PC-3 (cell line): ENCODE results near the gene NAPB. TPM values are rescaled to one million over a fixed set of nuclear protein-coding genes. Genes with fewer than 3 reads are reported as not detected.
A peak's percentile ranks its signal among the peaks of the same experiment; 100 is the strongest.

ENCODE experiments used
- ATAC-seq: fragments of 200-7000 bp; cut with Tn5 transposase; 2 replicates; pipeline ENCODE4 v1.9.1; 2020; ENCODE audit warnings: mild to moderate bottlenecking, moderate library complexity
- BruUV-seq: library from RNA; stranded (reverse); fragments of 400-500 nt; replicated peaks from 2 replicates; lab custom pipeline; 2021; lab: Mats Ljungman, UMichigan
- CTCF ChIA-PET: fragments of 300-600 bp; sonication (Branson Sonifier 250); formaldehyde crosslinking; loops from one replicate; lab custom pipeline; 2022; ENCODE audit warnings: antibody characterized with exemption; lab: Charles Lee
- POLR2A ChIA-PET: fragments of 300-600 bp; sonication (Branson Sonifier 250); formaldehyde crosslinking; loops from one replicate; lab custom pipeline; 2022; ENCODE audit warnings: antibody characterized with exemption; ENCODE audit not compliant: unreplicated experiment; lab: Charles Lee
- DNase-seq: peaks from one replicate; pipeline ENCODE4 v3.0.0-alpha.2; 2015
- H2AFZ ChIP-seq: fragments of 300-600 bp; sonication (generic); 2 replicates; pipeline ENCODE4 v1.6.0; 2016; ENCODE audit warnings: antibody characterized with exemption, low read length
- H3F3A ChIP-seq: fragments of 300-600 bp; sonication (generic); one replicate; pipeline ENCODE4 v1.6.0; 2017; ENCODE audit warnings: antibody characterized with exemption, low read length, control low read depth, mild to moderate bottlenecking; ENCODE audit not compliant: unreplicated experiment
- H3K27ac ChIP-seq: fragments of 300-600 bp; sonication (generic); 2 replicates; pipeline ENCODE4 v1.5.1; 2016; ENCODE audit warnings: mild to moderate bottlenecking, low read length
- H3K27me3 ChIP-seq: fragments of 300-600 bp; sonication (generic); 2 replicates; pipeline ENCODE4 v1.6.1; 2016; ENCODE audit warnings: low read length, mixed read lengths
- H3K36me3 ChIP-seq: fragments of 300-600 bp; sonication (generic); 2 replicates; pipeline ENCODE4 v1.6.1; 2016; ENCODE audit warnings: low read depth, mixed run types, low read length, mixed read lengths
- H3K4me1 ChIP-seq: fragments of 300-600 bp; sonication (generic); 2 replicates; pipeline ENCODE4 v1.5.1; 2016; ENCODE audit warnings: low read length; ENCODE audit not compliant: insufficient read depth
- H3K4me2 ChIP-seq: fragments of 300-600 bp; sonication (generic); 2 replicates; pipeline ENCODE4 v1.6.0; 2016; ENCODE audit warnings: low read length
- H3K4me3 ChIP-seq: fragments of 300-600 bp; sonication (generic); 2 replicates; pipeline ENCODE4 v1.5.1; 2016; ENCODE audit warnings: mild to moderate bottlenecking, low read length, mixed read lengths
- H3K79me2 ChIP-seq: fragments of 300-600 bp; sonication (generic); 2 replicates; pipeline ENCODE4 v1.6.1; 2017; ENCODE audit warnings: low read length, mixed read lengths
- H3K9ac ChIP-seq: fragments of 300-600 bp; sonication (generic); 2 replicates; pipeline ENCODE4 v1.6.0; 2016; ENCODE audit warnings: mild to moderate bottlenecking, low read length
- H3K9me2 ChIP-seq: fragments of 300-600 bp; sonication (generic); replicated peaks from 2 replicates; pipeline ENCODE4 v1.6.1; 2016; ENCODE audit warnings: mixed run types, low read length, mixed read lengths
- H3K9me3 ChIP-seq: fragments of 300-600 bp; sonication (generic); 2 replicates; pipeline ENCODE4 v1.6.1; 2016; ENCODE audit warnings: low read length, mixed read lengths
- H4K20me1 ChIP-seq: fragments of 300-600 bp; sonication (generic); 2 replicates; pipeline ENCODE4 v1.6.1; 2016; ENCODE audit warnings: low read length, mixed read lengths
- EZH2 ChIP-seq: fragments of 300-600 bp; sonication (generic); IDR thresholded peaks from one replicate; pipeline ENCODE4 v1.6.1; 2017; ENCODE audit warnings: antibody characterized with exemption, mild to moderate bottlenecking, low read length; ENCODE audit not compliant: unreplicated experiment
- EZH2phosphoT487 ChIP-seq: fragments of 300-600 bp; sonication (generic); IDR thresholded peaks from 2 replicates; pipeline ENCODE4 v1.6.1; 2018; ENCODE audit warnings: mild to moderate bottlenecking, antibody characterized with exemption, low read length, borderline replicate concordance
- intact Hi-C: fragments of 100-400 bp; cut with micrococcal nuclease; formaldehyde crosslinking; loops from 2 replicates; pipeline ENCODE4 v1.9.0; 2023
- total RNA-seq: library from RNA; depleted of rRNA; stranded (reverse); fragments of >200 nt; gene quantifications from 2 replicates; pipeline ENCODE4 v1.2.3, GENCODE V29; 2014
- TF ChIP-seq, protein P1 (sequence below): fragments of 300-600 bp; sonication (generic); conservative IDR thresholded peaks from 2 replicates; pipeline ENCODE4 v1.5.1; 2017; ENCODE audit warnings: antibody characterized with exemption, low read depth, mild to moderate bottlenecking, low read length

The NAPB gene
- total RNA-seq, 1 experiment from 2014 or later = 7.8 TPM

DNA sequence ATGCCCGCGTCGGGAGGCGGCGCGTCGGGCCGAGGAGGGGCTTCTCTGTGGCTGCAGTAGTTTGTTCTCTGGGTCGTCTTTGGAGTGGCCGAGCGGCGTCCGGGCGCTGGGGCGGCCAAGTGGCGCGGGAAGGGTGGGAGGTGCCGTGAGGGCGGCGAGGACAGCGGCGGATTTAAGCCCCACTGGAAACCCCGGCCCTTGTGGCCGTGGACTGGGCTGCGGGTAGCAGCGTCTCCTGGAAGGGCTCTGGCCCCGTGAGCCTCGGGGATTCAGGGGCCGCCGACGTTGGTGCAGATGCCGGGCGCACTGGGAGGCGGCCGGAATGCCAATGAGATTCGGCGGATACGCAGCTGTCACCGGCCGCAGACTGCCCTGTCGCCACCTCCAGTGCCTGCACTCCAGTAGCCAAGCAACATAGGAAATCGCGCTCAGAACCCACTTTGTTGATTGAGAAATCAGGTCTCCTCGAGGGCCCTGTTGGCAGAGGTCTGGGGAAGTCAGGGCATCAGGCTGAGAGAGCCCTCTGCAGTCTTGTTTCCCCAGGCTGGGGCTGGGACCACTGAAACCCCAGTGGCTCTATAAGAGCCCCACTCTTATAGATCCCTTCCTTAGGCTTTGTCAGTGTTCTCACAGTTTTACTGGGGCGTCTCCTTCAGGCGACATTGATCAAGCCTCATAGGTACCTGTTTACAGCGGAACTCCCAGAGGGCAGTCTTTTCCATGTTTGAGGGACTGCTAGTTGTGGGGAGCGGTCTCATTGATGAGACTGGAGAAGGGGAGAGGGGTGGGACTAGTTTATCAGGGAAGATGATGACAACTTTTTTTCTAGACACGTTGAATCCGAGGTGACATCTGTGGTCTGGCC, 58.7 kb downstream of the NAPB start:
- no peaks in the 10 kb centered on the region for H3K9me3 ChIP-seq
- no peak overlapping the region for H3K27ac ChIP-seq
- peak overlapping the region; percentile 76 for H2AFZ ChIP-seq
- peak overlapping the region; percentile 99 for H3K4me2 ChIP-seq
- H3F3A ChIP-seq = peaks cover under 1% of the 10 kb centered on the region
- H3K27me3 ChIP-seq = no peaks in the 10 kb centered on the region
- TF ChIP-seq EZH2 = no peak
- TF ChIP-seq, protein P1, sequence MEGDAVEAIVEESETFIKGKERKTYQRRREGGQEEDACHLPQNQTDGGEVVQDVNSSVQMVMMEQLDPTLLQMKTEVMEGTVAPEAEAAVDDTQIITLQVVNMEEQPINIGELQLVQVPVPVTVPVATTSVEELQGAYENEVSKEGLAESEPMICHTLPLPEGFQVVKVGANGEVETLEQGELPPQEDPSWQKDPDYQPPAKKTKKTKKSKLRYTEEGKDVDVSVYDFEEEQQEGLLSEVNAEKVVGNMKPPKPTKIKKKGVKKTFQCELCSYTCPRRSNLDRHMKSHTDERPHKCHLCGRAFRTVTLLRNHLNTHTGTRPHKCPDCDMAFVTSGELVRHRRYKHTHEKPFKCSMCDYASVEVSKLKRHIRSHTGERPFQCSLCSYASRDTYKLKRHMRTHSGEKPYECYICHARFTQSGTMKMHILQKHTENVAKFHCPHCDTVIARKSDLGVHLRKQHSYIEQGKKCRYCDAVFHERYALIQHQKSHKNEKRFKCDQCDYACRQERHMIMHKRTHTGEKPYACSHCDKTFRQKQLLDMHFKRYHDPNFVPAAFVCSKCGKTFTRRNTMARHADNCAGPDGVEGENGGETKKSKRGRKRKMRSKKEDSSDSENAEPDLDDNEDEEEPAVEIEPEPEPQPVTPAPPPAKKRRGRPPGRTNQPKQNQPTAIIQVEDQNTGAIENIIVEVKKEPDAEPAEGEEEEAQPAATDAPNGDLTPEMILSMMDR = peak; percentile 17; the same call in 1 of the 2 replicates
- H3K36me3 ChIP-seq = peaks cover 9% of the 10 kb centered on the region; the same call in 1 of the 2 replicates
- intact Hi-C loops = loop anchor here (1.0 to 5.0 kb wide), 3 partner anchors 12 to 780 kb away; partner anchors contain the start of genes FOXA2 and NXT1
- H3K9me2 ChIP-seq = no peaks in the 10 kb centered on the region
- ATAC-seq (peak; percentile 12), DNase-seq (peak; percentile 31)
- peaks cover 49% of the 10 kb centered on the region for H3K4me1 ChIP-seq
- H3K4me3 ChIP-seq = peak overlapping the region; percentile 92
- POLR2A ChIA-PET = no interaction called here
- H3K79me2 ChIP-seq = peaks cover 55% of the 10 kb centered on the region
- H4K20me1 ChIP-seq = peaks cover 32% of the 10 kb centered on the region
- TSS peak; percentile 36 for BruUV-seq
- CTCF ChIA-PET = no interaction called here
- H3K9ac ChIP-seq = peak overlapping the region; percentile 67

DNA sequence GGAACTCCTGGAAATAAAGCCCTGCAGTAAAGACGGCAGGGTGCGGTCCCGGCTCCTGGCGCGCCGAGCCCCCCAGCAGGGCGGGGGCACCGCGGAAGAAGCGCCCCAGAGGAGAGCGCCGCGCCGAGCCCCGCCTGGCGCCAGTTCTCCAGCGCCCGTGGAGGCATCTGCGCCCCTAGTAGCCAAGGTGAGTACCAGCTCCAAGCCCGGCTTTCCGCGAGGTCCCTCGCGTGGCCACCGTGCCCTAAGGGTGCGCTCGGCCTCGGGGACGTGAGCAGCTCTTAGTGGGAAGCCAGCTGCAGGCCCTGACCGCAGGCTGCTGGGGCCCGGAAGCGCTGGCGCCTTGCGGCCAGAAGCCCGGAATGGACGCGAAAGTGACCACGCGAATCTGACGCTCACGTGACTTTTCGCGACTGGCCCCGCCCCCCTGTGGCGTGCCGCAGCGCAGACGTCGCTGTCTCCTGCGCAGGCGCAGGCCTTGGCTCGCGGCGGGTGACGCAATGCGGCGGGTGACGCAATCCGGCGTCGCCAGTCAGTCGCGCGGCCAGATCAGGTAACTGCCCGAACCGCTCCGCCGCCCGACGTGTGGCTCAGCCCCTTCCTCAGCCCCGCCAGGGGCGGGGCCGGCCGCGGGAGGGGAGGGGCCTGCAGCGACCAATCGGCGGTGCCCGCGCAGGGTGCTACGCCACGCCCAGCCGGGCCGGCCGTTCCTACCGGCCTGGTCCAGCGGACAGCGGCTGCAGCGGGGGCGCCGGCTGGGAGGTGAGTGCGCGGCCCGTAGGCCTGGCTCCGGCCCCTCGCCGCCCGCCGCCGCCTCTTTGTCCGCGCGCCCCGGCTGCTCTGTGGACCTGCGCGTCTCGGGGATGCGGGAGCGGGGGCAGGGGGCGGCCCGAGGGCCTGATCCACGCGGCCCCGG, 59.6 kb downstream of the NAPB start, which contains the start of gene GZF1:
Gene GZF1 (plus strand): TSS at position 707 of the 916 bp plus-strand sequence. CDS start 2,202 bp downstream, outside the sequence.
- no peaks in the 10 kb centered on the region for H3K9me2 ChIP-seq
- peak within 1 kb of the TSS; percentile 82 for H3K9ac ChIP-seq
- CTCF ChIA-PET = interaction anchor here (1.2 kb wide), 1 partner anchor 12 kb away, joined by 7 read pairs; no protein-coding TSS in a partner anchor
- POLR2A ChIA-PET = interaction anchor here (0.8 kb wide), 1 partner anchor 11 kb away, joined by 5 read pairs; the partner anchor contains the start of gene NXT1
- H3K4me2 ChIP-seq = peak within 1 kb of the TSS; percentile 99
- peak within 1 kb of the TSS; percentile 92 for H3K4me3 ChIP-seq
- BruUV-seq = no TSS peak
- H3K27ac ChIP-seq = peak within 1 kb of the TSS; percentile 62
- H2AFZ ChIP-seq = peak within 1 kb of the TSS; percentile 76
- ATAC-seq (peak; percentile 76), DNase-seq (peak; percentile 99)
- H3K79me2 ChIP-seq = peaks cover 47% of the 10 kb centered on the region
- H3K36me3 ChIP-seq = peaks cover 6% of the 10 kb centered on the region; the same call in 1 of the 2 replicates
- H4K20me1 ChIP-seq = peaks cover 24% of the 10 kb centered on the region
- H3K9me3 ChIP-seq = no peaks in the 10 kb centered on the region
- peaks cover 48% of the 10 kb centered on the region for H3K4me1 ChIP-seq
- intact Hi-C loops = loop anchor here (1.0 to 5.0 kb wide), 3 partner anchors 11 to 779 kb away; partner anchors contain the start of genes FOXA2 and NXT1
- no peak for TF ChIP-seq EZH2
- peak; percentile 95 for TF ChIP-seq EZH2phosphoT487
- TF ChIP-seq, protein P1 = no peak
- peaks cover 8% of the 10 kb centered on the region for H3F3A ChIP-seq
- H3K27me3 ChIP-seq = no peaks in the 10 kb centered on the region
